HepG2 (cell line): Measurements from ENCODE around the gene VAMP8. TPM values are rescaled to one million over a fixed set of nuclear protein-coding genes. Genes with fewer than 3 reads are reported as not detected.
"Not testable (repeated sequence)": the region's sequence is repeated elsewhere in the genome, so short reads cannot be mapped to it uniquely, and the experiment has no call there.

Source experiments
- ATAC-seq: fragments of 200-7000 bp; cut with Tn5 transposase; 3 replicates; pipeline ENCODE4 v1.9.1; 2020; ENCODE audit warnings: mild to moderate bottlenecking, moderate library complexity
- BruUV-seq: library from RNA; stranded (reverse); fragments of 400-500 nt; replicated peaks from 2 replicates; lab custom pipeline; 2021; lab: Mats Ljungman, UMichigan
- CTCF ChIA-PET: fragments of 300-600 bp; formaldehyde crosslinking; extraction: SDS; loops from one replicate; lab custom pipeline; 2021; ENCODE audit warnings: low total read pairs, inconsistent platforms, low intra/inter-chr PET ratio; lab: Yijun Ruan, JAX
- POLR2A ChIA-PET: fragments of 350-600 bp; sonication (Branson Sonifier 250); formaldehyde crosslinking; loops from one replicate; lab custom pipeline; 2020; ENCODE audit warnings: antibody characterized with exemption, inconsistent platforms; lab: Yijun Ruan, JAX
- DNase-seq: peaks from one replicate; pipeline ENCODE4 v3.0.0-alpha.2; 2015; ENCODE audit warnings: low spot score
- FAIRE-seq: peaks from 3 replicates; lab custom pipeline; 2011; peaks lifted over from hg19 to GRCh38; lab: Jason Lieb, UNC
- H2AFZ ChIP-seq: one replicate; pipeline ENCODE4 v1.6.1; 2011; ENCODE audit warnings: low read length, inconsistent platforms
- H3K27ac ChIP-seq: fragments of 300-600 bp; 3 replicates; pipeline ENCODE4 v1.8.0; 2011; ENCODE audit warnings: mixed run types, mild to moderate bottlenecking, mixed read lengths, low read length, inconsistent platforms; ENCODE audit not compliant: insufficient read depth; ENCODE audit errors: extremely low read length
- H3K27me3 ChIP-seq, 2 experiments: fragments of 200-600 bp in 1 of 2; 2 replicates in 1 of 2; 3 replicates in 1 of 2; pipeline versions ENCODE4 v1.6.0 to v1.8.0; 2011; ENCODE audit warnings: low read length in 2 of 2, mild to moderate bottlenecking in 2 of 2, moderate library complexity in 2 of 2, inconsistent platforms in 1 of 2; ENCODE audit not compliant: insufficient read depth in 2 of 2, control insufficient read depth in 1 of 2
- H3K36me3 ChIP-seq, 2 experiments: fragments of 200-600 bp in 1 of 2; replicated peaks in 1 of 2; 2 replicates in 1 of 2; 3 replicates in 1 of 2; pipeline versions ENCODE4 v1.5.1 to v1.8.0; 2011; ENCODE audit warnings: low read length in 2 of 2, inconsistent platforms in 1 of 2; ENCODE audit not compliant: insufficient read depth in 2 of 2, control insufficient read depth in 1 of 2
- H3K4me1 ChIP-seq: 2 replicates; pipeline ENCODE4 v1.5.1; 2012; ENCODE audit warnings: low read length, inconsistent platforms; ENCODE audit not compliant: insufficient read depth
- H3K4me2 ChIP-seq: 2 replicates; pipeline ENCODE4 v1.6.0; 2011; ENCODE audit warnings: low read depth, low read length, inconsistent platforms
- H3K4me3 ChIP-seq, 3 experiments: fragments of 200-600 bp in 1 of 3; sonication (generic), shearing (Covaris generic) in 1 of 3; replicated peaks in 1 of 3; 2 replicates each; pipeline ENCODE4 v1.5.1; 2011 to 2016; ENCODE audit warnings: low read length in 3 of 3, inconsistent platforms in 2 of 3, low read depth in 2 of 3, mild to moderate bottlenecking in 2 of 3, control low read depth in 1 of 3, mixed read lengths in 1 of 3; ENCODE audit not compliant: insufficient read depth in 1 of 3
- H3K79me2 ChIP-seq: one replicate; pipeline ENCODE4 v1.6.1; 2011; ENCODE audit warnings: low read length, inconsistent platforms; ENCODE audit not compliant: insufficient read depth
- H3K9ac ChIP-seq: 2 replicates; pipeline ENCODE4 v1.6.0; 2011; ENCODE audit warnings: mild to moderate bottlenecking, low read depth, low read length, inconsistent platforms; ENCODE audit not compliant: insufficient read depth
- H3K9me3 ChIP-seq: 2 replicates; pipeline ENCODE4 v1.5.1; 2012; ENCODE audit warnings: mild to moderate bottlenecking, low read length
- H4K20me1 ChIP-seq: 2 replicates; pipeline ENCODE4 v1.6.0; 2011; ENCODE audit warnings: inconsistent platforms, mild to moderate bottlenecking, low read length, moderate library complexity; ENCODE audit not compliant: insufficient read depth
- HIVEP1 ChIP-seq: sonication (generic); formaldehyde crosslinking; IDR thresholded peaks from 2 replicates; pipeline ENCODE4 v1.4.0; 2020; ENCODE audit warnings: mild to moderate bottlenecking, missing genetic modification reagents
- HNRNPK ChIP-seq: fragments of 200-400 bp; formaldehyde crosslinking; IDR thresholded peaks from 2 replicates; pipeline ENCODE4 v1.6.1; 2018; ENCODE audit warnings: low read length, low read depth, moderate library complexity, mild to moderate bottlenecking; ENCODE audit not compliant: poor library complexity, severe bottlenecking
- MAFK ChIP-seq, 2 experiments: IDR thresholded peaks in 1 of 2; conservative IDR thresholded peaks in 1 of 2; 2 replicates each; pipeline ENCODE4 v1.6.1; 2011; ENCODE audit warnings: improper control_type of control experiment in 2 of 2, low read length in 2 of 2
- MZF1 ChIP-seq: sonication (generic); formaldehyde crosslinking; IDR thresholded peaks from 2 replicates; pipeline ENCODE4 v1.8.1; 2023; ENCODE audit warnings: mild to moderate bottlenecking, missing genetic modification reagents, borderline replicate concordance
- POLR2A ChIP-seq, 2 experiments: IDR thresholded peaks; 2 replicates each; pipeline ENCODE4 v1.6.1; 2011; ENCODE audit warnings: low read depth in 2 of 2, low read length in 2 of 2, mild to moderate bottlenecking in 1 of 2, moderate library complexity in 1 of 2; ENCODE audit not compliant: insufficient read depth in 1 of 2
- TCF7 ChIP-seq: sonication (generic); IDR thresholded peaks from 2 replicates; pipeline ENCODE4 v1.6.1; 2016; ENCODE audit warnings: antibody characterized with exemption, low read depth
- ZBTB26 ChIP-seq: IDR thresholded peaks from 2 replicates; pipeline ENCODE4 v1.6.1; 2016; ENCODE audit warnings: missing compliant biosample characterization, missing genetic modification reagents, borderline replicate concordance
- ZNF713 ChIP-seq: sonication (generic); formaldehyde crosslinking; IDR thresholded peaks from 2 replicates; pipeline ENCODE4 v1.4.0; 2020; ENCODE audit warnings: mild to moderate bottlenecking, missing genetic modification reagents
- WGBS: methylation state at CpG from one replicate; pipeline ENCODE4 v1.1.6; 2017; ENCODE audit warnings: low lambda C conversion rate; 5-methylcytosine and 5-hydroxymethylcytosine counted together
- in situ Hi-C: cut with HindIII; loops from 2 replicates; pipeline ENCODE4 v1.10.0; 2017; ENCODE audit warnings: low pct_unique_long_range_greater_than_20kb; ENCODE audit not compliant: extremely low pct_ligation_motif_present
- intact Hi-C: fragments of 100-400 bp; cut with micrococcal nuclease; formaldehyde crosslinking; loops from one replicate; pipeline ENCODE4 v1.10.0; 2022; ENCODE audit not compliant: unreplicated experiment
- polyA plus RNA-seq, 8 experiments: library from polyadenylated mRNA; depleted of rRNA in 3 of 8; stranded (reverse) in 7 of 8; unstranded in 1 of 8; fragments of >200 nt; fragmentation: Illumina TruSeq in 4 of 8; extraction: Trizol in 4 of 8; gene quantifications; 2 replicates each; pipeline versions ENCODE4 v1.2.1 to v1.2.3, GENCODE V29; 2011 to 2016; ENCODE audit warnings: low read depth in 4 of 8, missing spikeins in 1 of 8, mixed read lengths in 1 of 8; ENCODE audit not compliant: insufficient read depth in 1 of 8
- total RNA-seq, 5 experiments: library from RNA; depleted of rRNA; stranded (reverse); fragments of >200 nt; fragmentation: Illumina TruSeq; extraction: Trizol; gene quantifications; 2 replicates each; pipeline ENCODE4 v1.2.3, GENCODE V29; 2016; ENCODE audit warnings: low read depth in 1 of 5
- TF ChIP-seq, protein P1 (sequence below): IDR thresholded peaks from 2 replicates; pipeline ENCODE4 v1.6.1; 2018; ENCODE audit warnings: missing genetic modification reagents, mild to moderate bottlenecking, missing compliant biosample characterization
- TF ChIP-seq, protein P2 (sequence below): conservative IDR thresholded peaks from 2 replicates; pipeline ENCODE4 v1.6.1; 2018; ENCODE audit warnings: missing genetic modification reagents
- TF ChIP-seq, protein P3 (sequence below): sonication (generic); formaldehyde crosslinking; IDR thresholded peaks from 2 replicates; pipeline ENCODE4 v1.4.0; 2020; ENCODE audit warnings: low read depth, mild to moderate bottlenecking, missing genetic modification reagents
- TF ChIP-seq, protein P4 (sequence below): sonication (generic); formaldehyde crosslinking; IDR thresholded peaks from 2 replicates; pipeline ENCODE4 v1.5.0; 2020; ENCODE audit warnings: missing genetic modification reagents, mild to moderate bottlenecking, borderline replicate concordance

VAMP8 gene
- total and polyA plus RNA-seq, 2 of the 13 experiments (the other 11 are each of a cell fraction or from before 2014, with no cell fraction given), result 83.3 to 157 TPM

DNA sequence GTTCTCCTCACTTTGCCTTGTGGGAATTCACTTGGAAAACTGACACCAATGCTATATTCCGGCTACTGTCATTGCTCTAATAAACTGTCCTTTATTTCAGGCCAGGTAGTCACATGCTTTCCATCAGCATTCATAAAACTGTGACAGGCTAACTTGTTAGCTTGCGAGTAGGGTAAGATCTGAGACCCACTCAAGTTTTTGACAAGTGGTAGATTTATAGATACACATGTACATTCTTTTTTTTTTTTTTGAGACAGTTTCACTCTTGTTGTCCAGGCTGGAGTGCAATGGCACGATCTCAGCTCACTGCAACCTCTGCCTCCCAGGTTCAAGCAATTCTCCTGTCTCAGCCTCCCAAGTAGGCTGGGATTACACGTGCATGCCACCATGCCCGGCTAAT, 40.3 kb downstream of the VAMP8 start:
- Histone ChIP-seq H3K27ac (peak overlapping the region; percentile 91), H3K79me2 (peaks cover 39% of the 10 kb centered on the region), H3K4me3 (peak overlapping the region; percentile 85 to 98 (median 92); a peak in 5 of 6 replicates), H3K4me1 (peaks cover 76% of the 10 kb centered on the region)
- FAIRE-seq, H2AFZ ChIP-seq, ATAC-seq, H3K27me3 ChIP-seq: not testable (repeated sequence)
- 83% methylated on average over 5 of the region's 5 CpGs for WGBS
- POLR2A ChIA-PET, result interaction anchor here (2.8 to 25.7 kb wide), 3 partner anchors 25 to 78 kb away, joined by 17 to 795 read pairs (median 36); partner anchors contain the start of genes GGCX, MAT2A, RNF181 and TMEM150A
- TF ChIP-seq ZBTB26 (CRISPR knock-in tag) (0 out of 2 replicates have a peak, but pooled peaks have one; percentile 44), POLR2A (IDR thresholded peaks at IDR 0.05; ENCODE audit: insufficient read depth in 1 of 2, low read depth in 2 of 2, low read length in 2 of 2) (peak in 1 of 2 experiments; percentile 23; a peak in 1 of 4 replicates)
- TF ChIP-seq, protein P1, sequence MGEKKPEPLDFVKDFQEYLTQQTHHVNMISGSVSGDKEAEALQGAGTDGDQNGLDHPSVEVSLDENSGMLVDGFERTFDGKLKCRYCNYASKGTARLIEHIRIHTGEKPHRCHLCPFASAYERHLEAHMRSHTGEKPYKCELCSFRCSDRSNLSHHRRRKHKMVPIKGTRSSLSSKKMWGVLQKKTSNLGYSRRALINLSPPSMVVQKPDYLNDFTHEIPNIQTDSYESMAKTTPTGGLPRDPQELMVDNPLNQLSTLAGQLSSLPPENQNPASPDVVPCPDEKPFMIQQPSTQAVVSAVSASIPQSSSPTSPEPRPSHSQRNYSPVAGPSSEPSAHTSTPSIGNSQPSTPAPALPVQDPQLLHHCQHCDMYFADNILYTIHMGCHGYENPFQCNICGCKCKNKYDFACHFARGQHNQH (CRISPR knock-in tag), result 0 out of 2 replicates have a peak, but pooled peaks have one; percentile 15
- TF ChIP-seq, all 625 proteins: peak for 3; not testable (repeated sequence) for 622
- DNase-seq, in situ Hi-C loops, BruUV-seq, H4K20me1 ChIP-seq, H3K9me3 ChIP-seq, CTCF ChIA-PET: not testable (repeated sequence)
- intact Hi-C loops, result loop anchor here (2.0 kb wide), 1 partner anchor 33 kb away; the partner anchor contains the start of gene VAMP5
- H3K36me3 ChIP-seq, result peaks cover 9 to 34% of the 10 kb centered on the region in 2 experiments
- H3K4me2 ChIP-seq, result peak overlapping the region; percentile 72
- peak overlapping the region; percentile 98 for H3K9ac ChIP-seq

- CTCF ChIA-PET, result no interaction called here
- Histone ChIP-seq H2AFZ (no peak overlapping the region), H3K27me3 (no peaks in the 10 kb centered on the region), H3K9me3 (no peaks in the 10 kb centered on the region), H3K4me1 (peaks cover 60% of the 10 kb centered on the region), H4K20me1 (peaks cover 10% of the 10 kb centered on the region), H3K27ac (no peak overlapping the region), H3K4me2 (no peak overlapping the region), H3K9ac (no peak overlapping the region), H3K79me2 (peaks cover 42% of the 10 kb centered on the region), H3K36me3 (peaks cover 21 to 52% of the 10 kb centered on the region in 2 experiments), H3K4me3 (no peak overlapping the region)
- intact Hi-C loops (no loop called here), in situ Hi-C loops (no loop called here)
- DNase-seq (no peak), FAIRE-seq (no peak), ATAC-seq (no peak)
- POLR2A ChIA-PET, result interaction anchor here (1.5 to 5.6 kb wide), 3 partner anchors 18 to 81 kb away, joined by 4 to 36 read pairs (median 8); partner anchors contain the start of gene GGCX
- BruUV-seq, result no TSS peak
- WGBS, result 99% methylated on average over 6 of the region's 6 CpGs
- TF ChIP-seq, protein P2, sequence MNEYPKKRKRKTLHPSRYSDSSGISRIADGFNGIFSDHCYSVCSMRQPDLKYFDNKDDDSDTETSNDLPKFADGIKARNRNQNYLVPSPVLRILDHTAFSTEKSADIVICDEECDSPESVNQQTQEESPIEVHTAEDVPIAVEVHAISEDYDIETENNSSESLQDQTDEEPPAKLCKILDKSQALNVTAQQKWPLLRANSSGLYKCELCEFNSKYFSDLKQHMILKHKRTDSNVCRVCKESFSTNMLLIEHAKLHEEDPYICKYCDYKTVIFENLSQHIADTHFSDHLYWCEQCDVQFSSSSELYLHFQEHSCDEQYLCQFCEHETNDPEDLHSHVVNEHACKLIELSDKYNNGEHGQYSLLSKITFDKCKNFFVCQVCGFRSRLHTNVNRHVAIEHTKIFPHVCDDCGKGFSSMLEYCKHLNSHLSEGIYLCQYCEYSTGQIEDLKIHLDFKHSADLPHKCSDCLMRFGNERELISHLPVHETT (CRISPR knock-in tag), result no peak
- TF ChIP-seq HNRNPK (no peak), ZNF713 (CRISPR knock-in tag) (no peak), MZF1 (no peak), MAFK (conservative IDR thresholded peaks at IDR 0.05 in 1 of 2, IDR thresholded peaks at IDR 0.05 in 1 of 2; ENCODE audit: low read length in 2 of 2) (no peak), TCF7 (no peak), HIVEP1 (CRISPR knock-in tag) (no peak)
- TF ChIP-seq, protein P3, sequence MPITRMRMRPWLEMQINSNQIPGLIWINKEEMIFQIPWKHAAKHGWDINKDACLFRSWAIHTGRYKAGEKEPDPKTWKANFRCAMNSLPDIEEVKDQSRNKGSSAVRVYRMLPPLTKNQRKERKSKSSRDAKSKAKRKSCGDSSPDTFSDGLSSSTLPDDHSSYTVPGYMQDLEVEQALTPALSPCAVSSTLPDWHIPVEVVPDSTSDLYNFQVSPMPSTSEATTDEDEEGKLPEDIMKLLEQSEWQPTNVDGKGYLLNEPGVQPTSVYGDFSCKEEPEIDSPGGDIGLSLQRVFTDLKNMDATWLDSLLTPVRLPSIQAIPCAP, result no peak
- TF ChIP-seq, protein P4, sequence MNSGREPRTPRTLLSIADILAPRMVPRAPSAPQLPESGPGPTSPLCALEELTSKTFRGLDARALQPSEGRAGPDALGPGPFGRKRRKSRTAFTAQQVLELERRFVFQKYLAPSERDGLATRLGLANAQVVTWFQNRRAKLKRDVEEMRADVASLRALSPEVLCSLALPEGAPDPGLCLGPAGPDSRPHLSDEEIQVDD, result no peak
Observed at GRCh38 chr2:85619617-85620016, 42.2 kb downstream of the VAMP8 start.
